Skeletal muscle tissue (tissue), 4 donors: Measurements from ENCODE around the gene AQP6. TPM values are rescaled to one million over a fixed set of nuclear protein-coding genes. Genes with fewer than 3 reads are reported as not detected.

Source experiments
- H3K27ac ChIP-seq: one replicate; pipeline ENCODE4 v1.7.0; 2013; ENCODE audit warnings: mild to moderate bottlenecking, low read depth, low read length, inconsistent platforms
- H3K27me3 ChIP-seq, 3 donors: one replicate each; pipeline ENCODE4 v1.7.0; 2013; ENCODE audit warnings: low read length in 3 of 3; ENCODE audit not compliant: control insufficient read depth in 3 of 3, insufficient read depth in 3 of 3
- H3K36me3 ChIP-seq, 3 donors: one replicate each; pipeline ENCODE4 v1.7.0; 2013; ENCODE audit warnings: low read length in 3 of 3; ENCODE audit not compliant: control insufficient read depth in 3 of 3, insufficient read depth in 3 of 3
- H3K4me1 ChIP-seq, 3 donors: one replicate each; pipeline ENCODE4 v1.7.0; 2013; ENCODE audit warnings: low read length in 3 of 3, mild to moderate bottlenecking in 3 of 3; ENCODE audit not compliant: control insufficient read depth in 3 of 3, insufficient read depth in 3 of 3
- H3K4me3 ChIP-seq, 3 donors: one replicate each; pipeline ENCODE4 v1.7.0; 2013; ENCODE audit warnings: low read length in 3 of 3
- H3K9ac ChIP-seq, 3 donors: one replicate each; pipeline ENCODE4 v1.7.0; 2013; ENCODE audit warnings: low read length in 3 of 3, mild to moderate bottlenecking in 3 of 3, moderate library complexity in 2 of 3, low read depth in 1 of 3
- H3K9me3 ChIP-seq, 3 donors: one replicate each; pipeline ENCODE4 v1.7.0; 2013; ENCODE audit warnings: low read length in 3 of 3; ENCODE audit not compliant: control insufficient read depth in 3 of 3
- total RNA-seq: library from RNA; depleted of rRNA; stranded (reverse); fragments of >200 nt; gene quantifications from one replicate; pipeline ENCODE4 v1.2.3, GENCODE V29; 2014
- donor health status: Osteomylitis.

The AQP6 gene, protein sequence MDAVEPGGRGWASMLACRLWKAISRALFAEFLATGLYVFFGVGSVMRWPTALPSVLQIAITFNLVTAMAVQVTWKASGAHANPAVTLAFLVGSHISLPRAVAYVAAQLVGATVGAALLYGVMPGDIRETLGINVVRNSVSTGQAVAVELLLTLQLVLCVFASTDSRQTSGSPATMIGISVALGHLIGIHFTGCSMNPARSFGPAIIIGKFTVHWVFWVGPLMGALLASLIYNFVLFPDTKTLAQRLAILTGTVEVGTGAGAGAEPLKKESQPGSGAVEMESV
- 0.52 TPM for total RNA-seq

DNA sequence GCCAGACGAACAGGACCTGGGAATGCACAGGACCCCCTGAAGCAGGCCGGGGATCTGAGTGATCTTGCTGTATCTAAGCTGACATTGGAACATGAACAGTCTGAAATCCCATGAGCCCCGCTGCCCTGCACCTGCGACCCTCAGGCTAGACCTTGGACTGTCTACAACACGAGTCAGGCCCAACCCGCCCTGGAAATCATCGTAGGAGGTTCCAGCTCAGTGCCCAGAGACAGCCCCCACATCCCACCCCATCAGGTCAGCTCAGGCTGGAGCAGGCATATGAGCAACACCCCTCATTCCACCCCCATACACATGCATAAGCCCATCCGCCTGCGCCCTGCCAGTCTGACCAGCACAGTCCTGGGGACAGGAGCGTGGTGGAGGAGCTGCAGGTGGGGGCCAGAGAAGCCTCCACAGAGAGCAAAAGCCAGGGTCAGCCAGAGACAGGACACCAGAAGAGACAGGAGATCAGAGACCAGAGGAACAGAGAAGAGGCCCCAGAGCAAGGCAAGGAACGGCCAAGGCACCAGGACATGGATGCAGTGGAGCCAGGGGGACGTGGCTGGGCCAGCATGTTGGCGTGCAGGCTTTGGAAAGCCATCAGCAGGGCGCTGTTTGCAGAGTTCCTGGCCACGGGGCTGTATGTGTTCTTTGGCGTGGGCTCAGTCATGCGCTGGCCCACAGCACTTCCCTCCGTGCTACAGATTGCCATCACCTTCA lies at the start of gene AQP6:
TSS of gene AQP6 (plus strand) at position 307 of the 720 bp plus-strand sequence. CDS start at position 534, 227 bp downstream.
- Histone ChIP-seq H3K27me3 (peaks cover 18 to 39% (median 38%) of the 10 kb centered on the region in 3 donors), H3K9me3 (no peaks in the 10 kb centered on the region)

GRCh38 chr12:49923035-49923644 lies 49.6 kb upstream of the AQP6 start:
- no peak overlapping the region for H3K27ac ChIP-seq
- H3K9ac ChIP-seq: no peak overlapping the region
- no peaks in the 10 kb centered on the region for H3K36me3 ChIP-seq
- H3K4me1 ChIP-seq: peaks cover 7 to 18% (median 9%) of the 10 kb centered on the region in 3 donors
- H3K27me3 ChIP-seq: peaks cover 0 to 3% (median 0%) of the 10 kb centered on the region in 3 donors
- no peak overlapping the region for H3K4me3 ChIP-seq
- H3K9me3 ChIP-seq: no peaks in the 10 kb centered on the region

More for the DNA sequence above, at the start of gene AQP6:
- Histone ChIP-seq H3K9ac (no peak within 1 kb of the TSS), H3K4me1 (peaks cover under 1 to 9% (median under 1%) of the 10 kb centered on the region in 3 donors), H3K27ac (no peak within 1 kb of the TSS), H3K36me3 (no peaks in the 10 kb centered on the region), H3K4me3 (no peak within 1 kb of the TSS)

GRCh38 chr12:49923880-49924556 lies 48.7 kb upstream of the AQP6 start:
- H3K27me3 ChIP-seq: no peaks in the 10 kb centered on the region
- no peaks in the 10 kb centered on the region for H3K9me3 ChIP-seq
- H3K27ac ChIP-seq: no peak overlapping the region

GRCh38 chr12:49924628-49925246 lies 48.0 kb upstream of the AQP6 start:
- H3K27ac ChIP-seq: no peak overlapping the region
- no peak overlapping the region for H3K9ac ChIP-seq
- H3K27me3 ChIP-seq: no peaks in the 10 kb centered on the region
- no peaks in the 10 kb centered on the region for H3K36me3 ChIP-seq
- H3K9me3 ChIP-seq: no peaks in the 10 kb centered on the region
- peaks cover 7 to 18% (median 9%) of the 10 kb centered on the region in 3 donors for H3K4me1 ChIP-seq
- H3K4me3 ChIP-seq: no peak overlapping the region

More at GRCh38 chr12:49923880-49924556, 48.7 kb upstream of the AQP6 start:
- no peak overlapping the region for H3K4me3 ChIP-seq
- no peaks in the 10 kb centered on the region for H3K36me3 ChIP-seq
- H3K9ac ChIP-seq: no peak overlapping the region
- peaks cover 7 to 18% (median 9%) of the 10 kb centered on the region in 3 donors for H3K4me1 ChIP-seq

- Histone ChIP-seq H3K4me3 (no peak overlapping the region), H3K4me1 (peaks cover 7 to 18% (median 9%) of the 10 kb centered on the region in 3 donors), H3K36me3 (no peaks in the 10 kb centered on the region), H3K9me3 (no peaks in the 10 kb centered on the region), H3K27ac (no peak overlapping the region), H3K27me3 (no peaks in the 10 kb centered on the region), H3K9ac (no peak overlapping the region)
Measured at GRCh38 chr12:49925433-49926204, 47.1 kb upstream of the AQP6 start.

GRCh38 chr12:49928471-49928870 lies 44.3 kb upstream of the AQP6 start:
- Histone ChIP-seq H3K27ac (no peak overlapping the region), H3K36me3 (no peaks in the 10 kb centered on the region), H3K9ac (no peak overlapping the region), H3K4me3 (no peak overlapping the region), H3K4me1 (peaks cover 0 to 6% (median 0%) of the 10 kb centered on the region in 3 donors), H3K27me3 (peaks cover 0 to 4% (median 0%) of the 10 kb centered on the region in 3 donors), H3K9me3 (no peaks in the 10 kb centered on the region)

- Histone ChIP-seq H3K4me3 (no peak overlapping the region), H3K27me3 (peaks cover 0 to 4% (median 0%) of the 10 kb centered on the region in 3 donors), H3K36me3 (no peaks in the 10 kb centered on the region), H3K9ac (no peak overlapping the region), H3K27ac (no peak overlapping the region), H3K4me1 (no peaks in the 10 kb centered on the region), H3K9me3 (no peaks in the 10 kb centered on the region)
Measured at GRCh38 chr12:49929581-49929980, 43.2 kb upstream of the AQP6 start.

DNA sequence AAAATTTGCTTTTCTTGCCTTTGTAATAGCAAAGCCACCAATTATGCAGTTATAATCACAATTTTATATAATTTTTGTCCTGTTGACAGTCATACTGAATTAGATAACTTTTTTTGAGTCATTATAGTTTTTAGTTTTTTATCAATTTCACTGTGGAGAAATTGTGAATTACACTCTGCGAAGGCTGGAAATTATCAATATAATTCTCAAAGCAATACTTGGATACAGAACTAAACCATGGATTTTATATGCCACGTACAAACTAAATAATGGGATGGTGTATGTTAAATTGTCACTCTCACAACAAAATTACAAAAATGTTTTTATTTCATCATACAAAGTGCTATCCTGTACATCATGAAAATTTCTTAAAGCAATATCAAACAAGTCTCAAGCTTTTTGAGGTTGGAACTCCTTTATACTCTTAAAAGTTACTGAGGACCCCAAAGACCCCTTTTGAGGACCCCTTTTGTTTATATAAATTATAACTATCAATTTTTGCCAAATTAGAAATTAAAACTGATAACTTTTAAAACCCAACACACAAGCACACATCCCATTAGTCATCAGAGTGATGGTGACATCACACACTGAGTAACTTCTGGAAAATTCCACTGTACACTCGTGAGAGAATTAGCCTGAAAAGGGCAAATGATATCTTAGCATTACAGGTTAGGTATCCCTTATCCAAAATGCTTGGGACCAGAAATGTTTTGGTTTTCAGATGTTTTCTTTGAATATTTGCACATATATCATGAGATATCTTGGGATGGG lies 42.0 kb upstream of the AQP6 start:
- H3K36me3 ChIP-seq: no peaks in the 10 kb centered on the region
- H3K27me3 ChIP-seq: peaks cover 0 to 4% (median 0%) of the 10 kb centered on the region in 3 donors
- H3K4me1 ChIP-seq: no peaks in the 10 kb centered on the region
- H3K9me3 ChIP-seq: no peaks in the 10 kb centered on the region
- H3K4me3 ChIP-seq: no peak overlapping the region
- H3K27ac ChIP-seq: no peak overlapping the region
- H3K9ac ChIP-seq: no peak overlapping the region
